PC-9 (cell line): ENCODE results near the gene ACACA.

ENCODE experiments used
- CTCF ChIP-seq: fragments of 200-600 bp; sonication (generic); conservative IDR thresholded peaks from 2 replicates; pipeline ENCODE4 v1.6.1; 2017; ENCODE audit warnings: mixed run types, antibody characterized with exemption, mild to moderate bottlenecking, moderate library complexity
- EZH2 ChIP-seq: fragments of 200-600 bp; sonication (generic); IDR thresholded peaks from 2 replicates; pipeline ENCODE4 v1.8.0; 2017; ENCODE audit warnings: antibody characterized with exemption, low read depth

GRCh38 chr17:37062021-37062420 lies 344.6 kb downstream of the ACACA start:
- TF ChIP-seq EZH2 = no peak
- no peak for TF ChIP-seq CTCF
